Upper lobe of left lung (tissue), 6 donors: ENCODE measurements around the gene THEMIS. TPM values are rescaled to one million over a fixed set of nuclear protein-coding genes. Genes with fewer than 3 reads are reported as not detected.

ENCODE experiments used
- ATAC-seq, 2 donors: fragments of 200-7000 bp; cut with Tn5 transposase; one replicate each; pipeline ENCODE4 v1.9.1; 2022; ENCODE audit warnings: mild to moderate bottlenecking in 2 of 2, moderate library complexity in 2 of 2; ENCODE audit not compliant: low FRiP score in 2 of 2
- DNase-seq, 2 donors: peaks; one replicate each; pipeline ENCODE4 v3.0.0-alpha.2; 2019 to 2020
- H3K27ac ChIP-seq, 4 donors: fragments of 200-600 bp; sonication (generic); one replicate each; pipeline ENCODE4 v1.5.1; 2016 to 2019
- H3K27me3 ChIP-seq, 4 donors: fragments of 200-600 bp; sonication (generic); one replicate each; pipeline ENCODE4 v1.5.1; 2017 to 2019
- H3K36me3 ChIP-seq, 4 donors: fragments of 200-600 bp; sonication (generic); one replicate each; pipeline ENCODE4 v1.5.1; 2016 to 2019
- H3K4me1 ChIP-seq, 4 donors: fragments of 200-600 bp; sonication (generic); one replicate each; pipeline ENCODE4 v1.5.1; 2018 to 2019
- H3K4me3 ChIP-seq, 4 donors: fragments of 200-600 bp; sonication (generic); one replicate each; pipeline ENCODE4 v1.5.1; 2017 to 2019; ENCODE audit warnings: mild to moderate bottlenecking in 2 of 4, moderate library complexity in 1 of 4
- H3K9me3 ChIP-seq, 4 donors: fragments of 200-600 bp; sonication (generic); one replicate each; pipeline ENCODE4 v1.5.1; 2018 to 2019
- CTCF ChIP-seq, 6 experiments: fragments of 450-650 bp in 4 of 6; fragments of 200-600 bp in 2 of 6; sonication (generic) in 2 of 6; IDR thresholded peaks; one replicate each; pipeline ENCODE4 v1.5.1; 2016 to 2019; ENCODE audit warnings: antibody characterized with exemption in 6 of 6
- EP300 ChIP-seq, 4 donors: sonication (generic); formaldehyde crosslinking; IDR thresholded peaks; one replicate each; pipeline ENCODE4 v1.5.1; 2017; ENCODE audit warnings: antibody characterized with exemption in 4 of 4, control low read depth in 2 of 4
- POLR2A ChIP-seq, 4 donors: fragments of 450-650 bp; IDR thresholded peaks; one replicate each; pipeline ENCODE4 v1.5.1; 2016 to 2017; ENCODE audit warnings: antibody characterized with exemption in 4 of 4, mild to moderate bottlenecking in 2 of 4
- POLR2AphosphoS5 ChIP-seq, 2 donors: sonication (generic); formaldehyde crosslinking; IDR thresholded peaks; one replicate each; pipeline ENCODE4 v1.5.1; 2017; ENCODE audit warnings: antibody characterized with exemption in 2 of 2
- WGBS, 2 donors: methylation state at CpG; one replicate each; pipeline ENCODE4 v1.1.5; 2017 to 2018; 5-methylcytosine and 5-hydroxymethylcytosine counted together
- total RNA-seq, 6 donors: library from RNA; depleted of rRNA in 4 of 6; stranded (reverse); fragments of >200 nt in 4 of 6; gene quantifications; one replicate each; pipeline versions ENCODE4 v1.1.0 to v1.2.1, GENCODE V29; 2016 to 2021
- donor health status: DM: no; HTN: no; CAD: no; lungs with moderate emphysema.
- donor health status: DM: no; HTN: yes; CAD: no; lungs with severe emphysema.

THEMIS gene
- total RNA-seq, 6 donors from 2014 or later = 1.5 to 7.8 (median 2.2) TPM

GRCh38 chr6:127768745-127769144, 132.1 kb downstream of the THEMIS start:
- no peaks in the 10 kb centered on the region for H3K27me3 ChIP-seq
- DNase-seq (no peak), ATAC-seq (no peak)
- no peaks in the 10 kb centered on the region for H3K36me3 ChIP-seq
- no peaks in the 10 kb centered on the region for H3K4me1 ChIP-seq
- 45 to 52% methylated on average over 4 of the region's 4 CpGs for WGBS, 2 donors
- H3K27ac ChIP-seq = no peak overlapping the region
- no peaks in the 10 kb centered on the region for H3K9me3 ChIP-seq
- no peak overlapping the region for H3K4me3 ChIP-seq
- TF ChIP-seq CTCF (IDR thresholded peaks at IDR 0.05) (no peak), POLR2A (IDR thresholded peaks at IDR 0.05) (no peak), EP300 (IDR thresholded peaks at IDR 0.05) (no peak), POLR2AphosphoS5 (IDR thresholded peaks at IDR 0.05) (no peak)

GRCh38 chr6:127768223-127768622, 132.6 kb downstream of the THEMIS start:
- no peaks in the 10 kb centered on the region for H3K4me1 ChIP-seq
- 43 to 48% methylated on average over 3 of the region's 3 CpGs for WGBS, 2 donors
- no peak for DNase-seq

GRCh38 chr6:127765949-127766348, 134.9 kb downstream of the THEMIS start:
- Histone ChIP-seq H3K27me3 (no peaks in the 10 kb centered on the region), H3K36me3 (no peaks in the 10 kb centered on the region), H3K4me1 (no peaks in the 10 kb centered on the region), H3K27ac (no peak overlapping the region), H3K9me3 (no peaks in the 10 kb centered on the region), H3K4me3 (no peak overlapping the region)
- no peak for TF ChIP-seq CTCF (IDR thresholded peaks at IDR 0.05)
- no peak for TF ChIP-seq POLR2AphosphoS5 (IDR thresholded peaks at IDR 0.05)
- TF ChIP-seq POLR2A (IDR thresholded peaks at IDR 0.05) = no peak
- TF ChIP-seq EP300 (IDR thresholded peaks at IDR 0.05) = no peak
- 96 to 97% methylated on average over 2 of the region's 2 CpGs for WGBS, 2 donors
- ATAC-seq = no peak
- no peak for DNase-seq

More at GRCh38 chr6:127768223-127768622, 132.6 kb downstream of the THEMIS start:
- Histone ChIP-seq H3K9me3 (no peaks in the 10 kb centered on the region), H3K27ac (no peak overlapping the region), H3K36me3 (no peaks in the 10 kb centered on the region), H3K4me3 (no peak overlapping the region), H3K27me3 (no peaks in the 10 kb centered on the region)
- TF ChIP-seq CTCF (IDR thresholded peaks at IDR 0.05) (no peak), EP300 (IDR thresholded peaks at IDR 0.05) (no peak), POLR2A (IDR thresholded peaks at IDR 0.05) (no peak), POLR2AphosphoS5 (IDR thresholded peaks at IDR 0.05) (no peak)
- ATAC-seq = no peak

- H3K4me1 ChIP-seq = no peaks in the 10 kb centered on the region
- no peak overlapping the region for H3K4me3 ChIP-seq
- ATAC-seq (no peak), DNase-seq (no peak)
- WGBS, 2 donors = 67 to 73% methylated on average over 1 of the region's 1 CpG
- H3K9me3 ChIP-seq = peaks cover 0 to 5% (median 0%) of the 10 kb centered on the region in 4 donors
- no peak for TF ChIP-seq CTCF (IDR thresholded peaks at IDR 0.05)
- no peak for TF ChIP-seq EP300 (IDR thresholded peaks at IDR 0.05)
- no peak for TF ChIP-seq POLR2A (IDR thresholded peaks at IDR 0.05)
- no peak for TF ChIP-seq POLR2AphosphoS5 (IDR thresholded peaks at IDR 0.05)
- no peak overlapping the region for H3K27ac ChIP-seq
- no peaks in the 10 kb centered on the region for H3K27me3 ChIP-seq
- H3K36me3 ChIP-seq = no peaks in the 10 kb centered on the region
Measured at GRCh38 chr6:127762284-127762683, 138.6 kb downstream of the THEMIS start.

- DNase-seq (no peak), ATAC-seq (no peak)
- Histone ChIP-seq H3K36me3 (no peaks in the 10 kb centered on the region), H3K4me1 (no peaks in the 10 kb centered on the region), H3K27me3 (no peaks in the 10 kb centered on the region), H3K9me3 (peaks cover 0 to 5% (median 0%) of the 10 kb centered on the region in 4 donors), H3K4me3 (no peak overlapping the region), H3K27ac (no peak overlapping the region)
- TF ChIP-seq EP300 (IDR thresholded peaks at IDR 0.05) (no peak), POLR2AphosphoS5 (IDR thresholded peaks at IDR 0.05) (no peak), POLR2A (IDR thresholded peaks at IDR 0.05) (no peak), CTCF (IDR thresholded peaks at IDR 0.05) (no peak)
Measured at GRCh38 chr6:127761084-127761483, 139.8 kb downstream of the THEMIS start.
